HepG2 (cell line): ENCODE measurements around the gene UBALD1. TPM values are rescaled to one million over a fixed set of nuclear protein-coding genes. Genes with fewer than 3 reads are reported as not detected.
A peak's percentile ranks its signal among the peaks of the same experiment; 100 is the strongest.

ENCODE experiments used
- ERF ChIP-seq: IDR thresholded peaks from 2 replicates; pipeline ENCODE4 v1.6.1; 2018; ENCODE audit warnings: missing biosample characterization, missing genetic modification reagents
- ESRRA ChIP-seq: sonication (generic); formaldehyde crosslinking; IDR thresholded peaks from 2 replicates; pipeline ENCODE4 v1.5.1; 2020; ENCODE audit warnings: mild to moderate bottlenecking, low read depth, missing genetic modification reagents
- GATAD2A ChIP-seq: IDR thresholded peaks from 2 replicates; pipeline ENCODE4 v1.6.1; 2016
- HDAC6 ChIP-seq: fragments of 200-600 bp; sonication (generic); IDR thresholded peaks from 2 replicates; pipeline ENCODE4 v1.7.0; 2017; ENCODE audit warnings: mild to moderate bottlenecking, antibody characterized with exemption, low read length, low read depth
- HNRNPH1 ChIP-seq: fragments of 200-400 bp; formaldehyde crosslinking; optimal IDR thresholded peaks from 2 replicates; pipeline ENCODE3; 2017; ENCODE audit warnings: mild to moderate bottlenecking, low read depth, low read length
- IRF2 ChIP-seq: IDR thresholded peaks from 2 replicates; pipeline ENCODE4 v1.6.1; 2018; ENCODE audit warnings: missing genetic modification reagents, missing compliant biosample characterization
- NONO ChIP-seq, 2 experiments: fragments of 450-650 bp in 1 of 2; sonication (generic) in 1 of 2; formaldehyde crosslinking in 1 of 2; IDR thresholded peaks in 1 of 2; conservative IDR thresholded peaks in 1 of 2; 2 replicates each; pipeline versions ENCODE4 v1.6.1 to v1.8.0; 2017 to 2022; ENCODE audit warnings: mild to moderate bottlenecking in 1 of 2, missing genetic modification reagents in 1 of 2, moderate library complexity in 1 of 2
- PHF21A ChIP-seq: sonication (generic); formaldehyde crosslinking; IDR thresholded peaks from 2 replicates; pipeline ENCODE4 v1.5.0; 2020; ENCODE audit warnings: mild to moderate bottlenecking, missing genetic modification reagents
- POLR2A ChIP-seq, 2 experiments: IDR thresholded peaks; 2 replicates each; pipeline ENCODE4 v1.6.1; 2011; ENCODE audit warnings: low read depth in 2 of 2, low read length in 2 of 2, mild to moderate bottlenecking in 1 of 2, moderate library complexity in 1 of 2; ENCODE audit not compliant: insufficient read depth in 1 of 2
- SOX6 ChIP-seq, 2 experiments: fragments of 450-650 bp in 1 of 2; sonication (generic) in 1 of 2; formaldehyde crosslinking in 1 of 2; IDR thresholded peaks; 2 replicates each; pipeline versions ENCODE4 v1.4.0 to v1.6.1; 2017 to 2020; ENCODE audit warnings: antibody characterized with exemption in 1 of 2, mild to moderate bottlenecking in 1 of 2, missing genetic modification reagents in 1 of 2
- ZFP1 ChIP-seq: IDR thresholded peaks from 2 replicates; pipeline ENCODE4 v1.6.1; 2016
- ZNF160 ChIP-seq: sonication (generic); formaldehyde crosslinking; IDR thresholded peaks from 2 replicates; pipeline ENCODE4 v1.8.0; 2022; ENCODE audit warnings: mild to moderate bottlenecking, inconsistent platforms, missing genetic modification reagents
- ZNF292 ChIP-seq: sonication (generic); formaldehyde crosslinking; IDR thresholded peaks from 2 replicates; pipeline ENCODE4 v1.8.1; 2022; ENCODE audit warnings: mild to moderate bottlenecking, low read depth, missing genetic modification reagents, borderline replicate concordance
- ZNF337 ChIP-seq: sonication (generic); formaldehyde crosslinking; IDR thresholded peaks from 2 replicates; pipeline ENCODE4 v1.5.1; 2020; ENCODE audit warnings: missing genetic modification reagents, low read depth, mild to moderate bottlenecking, borderline replicate concordance
- ZNF569 ChIP-seq: sonication (generic); formaldehyde crosslinking; IDR thresholded peaks from 2 replicates; pipeline ENCODE4 v1.5.0; 2020; ENCODE audit warnings: mild to moderate bottlenecking, missing genetic modification reagents, moderate library complexity, borderline replicate concordance
- ZNF615 ChIP-seq: sonication (generic); formaldehyde crosslinking; IDR thresholded peaks from 2 replicates; pipeline ENCODE4 v1.5.0; 2020; ENCODE audit warnings: mild to moderate bottlenecking, missing genetic modification reagents, borderline replicate concordance
- ZNF816 ChIP-seq: sonication (generic); formaldehyde crosslinking; IDR thresholded peaks from 2 replicates; pipeline ENCODE4 v1.8.0; 2022; ENCODE audit warnings: missing genetic modification reagents, mild to moderate bottlenecking, borderline replicate concordance
- ZNF879 ChIP-seq: sonication (generic); formaldehyde crosslinking; IDR thresholded peaks from 2 replicates; pipeline ENCODE4 v1.8.1; 2023; ENCODE audit warnings: missing genetic modification reagents
- polyA plus RNA-seq, 8 experiments: library from polyadenylated mRNA; depleted of rRNA in 3 of 8; stranded (reverse) in 7 of 8; unstranded in 1 of 8; fragments of >200 nt; fragmentation: Illumina TruSeq in 4 of 8; extraction: Trizol in 4 of 8; gene quantifications; 2 replicates each; pipeline versions ENCODE4 v1.2.1 to v1.2.3, GENCODE V29; 2011 to 2016; ENCODE audit warnings: low read depth in 4 of 8, missing spikeins in 1 of 8, mixed read lengths in 1 of 8; ENCODE audit not compliant: insufficient read depth in 1 of 8
- total RNA-seq, 5 experiments: library from RNA; depleted of rRNA; stranded (reverse); fragments of >200 nt; fragmentation: Illumina TruSeq; extraction: Trizol; gene quantifications; 2 replicates each; pipeline ENCODE4 v1.2.3, GENCODE V29; 2016; ENCODE audit warnings: low read depth in 1 of 5
- TF ChIP-seq, protein P1 (sequence below): IDR thresholded peaks from 2 replicates; pipeline ENCODE4 v1.6.1; 2016; ENCODE audit warnings: control low read depth
- TF ChIP-seq, protein P2 (sequence below): sonication (generic); IDR thresholded peaks from 2 replicates; pipeline ENCODE4 v1.6.1; 2016; ENCODE audit warnings: low read depth, borderline replicate concordance
- TF ChIP-seq, protein P3 (sequence below): sonication (generic); formaldehyde crosslinking; IDR thresholded peaks from 2 replicates; pipeline ENCODE4 v1.5.0; 2020; ENCODE audit warnings: missing genetic modification reagents
- TF ChIP-seq, protein P4 (sequence below): sonication (generic); formaldehyde crosslinking; IDR thresholded peaks from 2 replicates; pipeline ENCODE4 v1.4.0; 2020; ENCODE audit warnings: missing genetic modification reagents

Gene UBALD1
- total and polyA plus RNA-seq, 2 of the 13 experiments (the other 11 are each of a cell fraction or from before 2014, with no cell fraction given): 6.8 to 12.3 TPM

GRCh38 chr16:4616047-4616811, 1.5 kb upstream of the UBALD1 start (continued):
- TF ChIP-seq POLR2A (IDR thresholded peaks at IDR 0.05; ENCODE audit: insufficient read depth in 1 of 2, low read depth in 2 of 2, low read length in 2 of 2) (peak; percentile 65 to 68), PHF21A (CRISPR knock-in tag) (no peak), IRF2 (CRISPR knock-in tag) (no peak; the same call in 1 of the 2 replicates), SOX6 (IDR thresholded peaks at IDR 0.05) (no peak), SOX6 (CRISPR knock-in tag; IDR thresholded peaks at IDR 0.05) (peak; percentile 65), GATAD2A (CRISPR knock-in tag) (peak; percentile 50), ZNF816 (CRISPR knock-in tag) (no peak), ZNF337 (CRISPR knock-in tag) (no peak), HNRNPH1 (no peak), ZNF292 (CRISPR knock-in tag) (no peak), ZNF615 (no peak), ZFP1 (CRISPR knock-in tag) (no peak), ZNF160 (CRISPR knock-in tag) (peak; percentile 62; the same call in 1 of the 2 replicates), ZNF879 (CRISPR knock-in tag) (peak; percentile 85; the same call in 1 of the 2 replicates), HDAC6 (no peak), ZNF569 (CRISPR knock-in tag) (no peak), ERF (0 out of 2 replicates have a peak, but pooled peaks have one; percentile 43), NONO (IDR thresholded peaks at IDR 0.05) (no peak), NONO (CRISPR knock-in tag; conservative IDR thresholded peaks at IDR 0.05) (peak; percentile 43; the same call in 1 of the 2 replicates), ESRRA (CRISPR knock-in tag) (peak; percentile 82; the same call in 1 of the 2 replicates)
- TF ChIP-seq, protein P1, sequence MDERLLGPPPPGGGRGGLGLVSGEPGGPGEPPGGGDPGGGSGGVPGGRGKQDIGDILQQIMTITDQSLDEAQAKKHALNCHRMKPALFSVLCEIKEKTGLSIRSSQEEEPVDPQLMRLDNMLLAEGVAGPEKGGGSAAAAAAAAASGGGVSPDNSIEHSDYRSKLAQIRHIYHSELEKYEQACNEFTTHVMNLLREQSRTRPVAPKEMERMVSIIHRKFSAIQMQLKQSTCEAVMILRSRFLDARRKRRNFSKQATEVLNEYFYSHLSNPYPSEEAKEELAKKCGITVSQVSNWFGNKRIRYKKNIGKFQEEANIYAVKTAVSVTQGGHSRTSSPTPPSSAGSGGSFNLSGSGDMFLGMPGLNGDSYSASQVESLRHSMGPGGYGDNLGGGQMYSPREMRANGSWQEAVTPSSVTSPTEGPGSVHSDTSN (CRISPR knock-in tag): peak; percentile 84
- TF ChIP-seq, protein P2, sequence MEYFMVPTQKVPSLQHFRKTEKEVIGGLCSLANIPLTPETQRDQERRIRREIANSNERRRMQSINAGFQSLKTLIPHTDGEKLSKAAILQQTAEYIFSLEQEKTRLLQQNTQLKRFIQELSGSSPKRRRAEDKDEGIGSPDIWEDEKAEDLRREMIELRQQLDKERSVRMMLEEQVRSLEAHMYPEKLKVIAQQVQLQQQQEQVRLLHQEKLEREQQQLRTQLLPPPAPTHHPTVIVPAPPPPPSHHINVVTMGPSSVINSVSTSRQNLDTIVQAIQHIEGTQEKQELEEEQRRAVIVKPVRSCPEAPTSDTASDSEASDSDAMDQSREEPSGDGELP: no peak
- TF ChIP-seq, protein P3, sequence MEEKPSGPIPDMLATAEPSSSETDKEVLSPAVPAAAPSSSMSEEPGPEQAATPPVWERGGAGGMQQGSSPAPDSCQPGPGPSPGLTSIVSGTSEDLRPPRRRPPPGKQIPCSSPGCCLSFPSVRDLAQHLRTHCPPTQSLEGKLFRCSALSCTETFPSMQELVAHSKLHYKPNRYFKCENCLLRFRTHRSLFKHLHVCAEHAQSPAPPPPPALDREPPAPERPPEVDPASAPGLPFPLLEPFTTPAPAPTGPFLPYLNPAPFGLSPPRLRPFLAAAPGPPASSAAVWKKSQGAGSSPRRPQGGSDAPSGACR (CRISPR knock-in tag): 0 out of 2 replicates have a peak, but pooled peaks have one; percentile 73
- TF ChIP-seq, protein P4, sequence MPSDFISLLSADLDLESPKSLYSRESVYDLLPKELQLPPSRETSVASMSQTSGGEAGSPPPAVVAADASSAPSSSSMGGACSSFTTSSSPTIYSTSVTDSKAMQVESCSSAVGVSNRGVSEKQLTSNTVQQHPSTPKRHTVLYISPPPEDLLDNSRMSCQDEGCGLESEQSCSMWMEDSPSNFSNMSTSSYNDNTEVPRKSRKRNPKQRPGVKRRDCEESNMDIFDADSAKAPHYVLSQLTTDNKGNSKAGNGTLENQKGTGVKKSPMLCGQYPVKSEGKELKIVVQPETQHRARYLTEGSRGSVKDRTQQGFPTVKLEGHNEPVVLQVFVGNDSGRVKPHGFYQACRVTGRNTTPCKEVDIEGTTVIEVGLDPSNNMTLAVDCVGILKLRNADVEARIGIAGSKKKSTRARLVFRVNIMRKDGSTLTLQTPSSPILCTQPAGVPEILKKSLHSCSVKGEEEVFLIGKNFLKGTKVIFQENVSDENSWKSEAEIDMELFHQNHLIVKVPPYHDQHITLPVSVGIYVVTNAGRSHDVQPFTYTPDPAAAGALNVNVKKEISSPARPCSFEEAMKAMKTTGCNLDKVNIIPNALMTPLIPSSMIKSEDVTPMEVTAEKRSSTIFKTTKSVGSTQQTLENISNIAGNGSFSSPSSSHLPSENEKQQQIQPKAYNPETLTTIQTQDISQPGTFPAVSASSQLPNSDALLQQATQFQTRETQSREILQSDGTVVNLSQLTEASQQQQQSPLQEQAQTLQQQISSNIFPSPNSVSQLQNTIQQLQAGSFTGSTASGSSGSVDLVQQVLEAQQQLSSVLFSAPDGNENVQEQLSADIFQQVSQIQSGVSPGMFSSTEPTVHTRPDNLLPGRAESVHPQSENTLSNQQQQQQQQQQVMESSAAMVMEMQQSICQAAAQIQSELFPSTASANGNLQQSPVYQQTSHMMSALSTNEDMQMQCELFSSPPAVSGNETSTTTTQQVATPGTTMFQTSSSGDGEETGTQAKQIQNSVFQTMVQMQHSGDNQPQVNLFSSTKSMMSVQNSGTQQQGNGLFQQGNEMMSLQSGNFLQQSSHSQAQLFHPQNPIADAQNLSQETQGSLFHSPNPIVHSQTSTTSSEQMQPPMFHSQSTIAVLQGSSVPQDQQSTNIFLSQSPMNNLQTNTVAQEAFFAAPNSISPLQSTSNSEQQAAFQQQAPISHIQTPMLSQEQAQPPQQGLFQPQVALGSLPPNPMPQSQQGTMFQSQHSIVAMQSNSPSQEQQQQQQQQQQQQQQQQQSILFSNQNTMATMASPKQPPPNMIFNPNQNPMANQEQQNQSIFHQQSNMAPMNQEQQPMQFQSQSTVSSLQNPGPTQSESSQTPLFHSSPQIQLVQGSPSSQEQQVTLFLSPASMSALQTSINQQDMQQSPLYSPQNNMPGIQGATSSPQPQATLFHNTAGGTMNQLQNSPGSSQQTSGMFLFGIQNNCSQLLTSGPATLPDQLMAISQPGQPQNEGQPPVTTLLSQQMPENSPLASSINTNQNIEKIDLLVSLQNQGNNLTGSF (CRISPR knock-in tag): no peak
